HEK293 (cell line): ENCODE data around the gene CLIC5.

ENCODE experiments used
- TRIM28 ChIP-seq: IDR thresholded peaks from 2 replicates; pipeline ENCODE4 v1.6.1; 2011; ENCODE audit warnings: low read length, control low read depth, borderline replicate concordance
- TF ChIP-seq, protein P1 (sequence below): fragments of 450-650 bp; formaldehyde crosslinking; IDR thresholded peaks from 2 replicates; pipeline ENCODE4 v1.5.1; 2016; ENCODE audit warnings: missing biosample characterization, missing genetic modification characterization

DNA sequence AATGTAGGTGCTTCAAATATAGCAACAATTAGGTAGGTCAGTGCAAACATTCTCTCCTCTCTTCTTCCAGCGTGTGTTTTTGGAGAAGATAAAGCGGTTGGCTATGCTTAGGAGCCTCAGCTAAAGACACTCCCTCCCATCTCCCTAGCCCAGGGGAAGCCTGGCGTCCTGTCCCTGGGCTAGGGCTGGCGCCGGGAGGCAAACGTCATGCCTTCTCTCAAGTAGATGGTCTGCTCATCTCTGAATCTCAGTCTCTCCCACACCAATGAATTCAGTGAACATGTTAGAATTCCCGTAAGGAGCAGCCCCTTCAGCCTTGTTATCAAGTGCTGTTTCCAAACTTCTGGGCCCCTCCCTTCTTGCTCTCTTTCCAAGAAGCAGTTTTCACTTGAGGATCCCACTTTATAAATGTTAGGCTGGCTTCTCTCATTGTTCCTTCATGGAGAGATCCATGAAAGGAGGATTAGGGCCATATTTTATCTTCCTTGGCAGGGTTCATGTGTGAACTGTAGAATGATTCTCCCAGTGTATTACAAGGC is 142.8 kb downstream of the CLIC5 start:
- TF ChIP-seq, protein P1, sequence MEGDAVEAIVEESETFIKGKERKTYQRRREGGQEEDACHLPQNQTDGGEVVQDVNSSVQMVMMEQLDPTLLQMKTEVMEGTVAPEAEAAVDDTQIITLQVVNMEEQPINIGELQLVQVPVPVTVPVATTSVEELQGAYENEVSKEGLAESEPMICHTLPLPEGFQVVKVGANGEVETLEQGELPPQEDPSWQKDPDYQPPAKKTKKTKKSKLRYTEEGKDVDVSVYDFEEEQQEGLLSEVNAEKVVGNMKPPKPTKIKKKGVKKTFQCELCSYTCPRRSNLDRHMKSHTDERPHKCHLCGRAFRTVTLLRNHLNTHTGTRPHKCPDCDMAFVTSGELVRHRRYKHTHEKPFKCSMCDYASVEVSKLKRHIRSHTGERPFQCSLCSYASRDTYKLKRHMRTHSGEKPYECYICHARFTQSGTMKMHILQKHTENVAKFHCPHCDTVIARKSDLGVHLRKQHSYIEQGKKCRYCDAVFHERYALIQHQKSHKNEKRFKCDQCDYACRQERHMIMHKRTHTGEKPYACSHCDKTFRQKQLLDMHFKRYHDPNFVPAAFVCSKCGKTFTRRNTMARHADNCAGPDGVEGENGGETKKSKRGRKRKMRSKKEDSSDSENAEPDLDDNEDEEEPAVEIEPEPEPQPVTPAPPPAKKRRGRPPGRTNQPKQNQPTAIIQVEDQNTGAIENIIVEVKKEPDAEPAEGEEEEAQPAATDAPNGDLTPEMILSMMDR (tag by site-specific recombination) = no peak
- TF ChIP-seq TRIM28 = no peak
